Measurements from ENCODE around the gene MTUS2.

Gene MTUS2

DNA sequence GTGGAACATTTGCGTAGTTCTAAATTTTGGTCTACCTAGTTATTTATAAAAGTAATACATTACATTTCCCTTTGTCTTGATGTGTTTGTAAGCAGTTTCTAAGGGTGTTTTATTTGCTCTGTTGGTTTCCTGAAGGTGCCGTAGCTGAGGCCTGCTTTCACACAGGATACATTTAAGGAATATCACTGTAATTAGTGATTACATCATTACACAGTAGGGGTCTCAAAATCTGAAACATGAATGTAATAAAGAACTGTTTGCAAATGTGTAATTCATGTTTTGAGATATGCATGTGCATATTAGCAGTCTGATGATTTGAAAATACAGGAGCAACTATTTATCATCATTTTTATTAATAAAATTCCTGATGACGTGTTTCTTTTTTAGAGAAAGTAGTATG lies 281.8 kb downstream of the MTUS2 start:
- in situ Hi-C loops (cut with MboI; ENCODE audit: low sequenced_read_pairs) = no loop called here

DNA sequence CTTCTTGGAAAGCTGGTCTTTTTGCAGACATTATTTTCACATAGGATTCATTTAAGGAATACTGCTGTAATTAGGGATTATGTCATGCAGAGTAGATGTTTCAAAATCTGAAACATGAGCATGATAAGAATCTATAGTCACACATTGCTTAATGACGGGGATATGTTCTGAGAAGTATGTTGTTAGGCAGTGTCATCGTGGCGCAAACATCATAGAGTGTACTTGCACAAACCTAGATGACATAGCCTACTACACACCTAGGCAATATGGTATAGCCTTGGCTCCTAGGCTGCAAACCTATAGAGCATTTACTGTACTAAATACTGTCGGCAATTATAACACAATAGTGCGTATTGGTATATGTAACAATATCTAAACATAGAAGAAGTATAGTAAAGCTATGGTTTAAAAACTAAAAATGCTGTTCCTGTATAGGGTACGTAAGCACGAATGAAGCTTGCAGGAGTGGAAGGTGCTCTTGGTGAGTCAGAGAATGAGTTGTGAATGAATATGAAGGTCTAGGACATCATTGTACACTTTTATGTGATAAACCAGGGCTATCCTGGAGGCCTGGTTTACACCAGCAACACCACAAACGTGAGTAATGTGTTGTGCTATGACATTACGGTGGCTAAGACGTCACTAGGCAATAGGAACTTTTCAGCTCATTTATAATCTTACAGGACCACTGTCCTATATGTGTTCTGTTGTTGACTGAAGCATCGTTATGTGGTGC lies 283.1 kb downstream of the MTUS2 start:
- in situ Hi-C loops (cut with MboI; ENCODE audit: low sequenced_read_pairs) = no loop called here

DNA sequence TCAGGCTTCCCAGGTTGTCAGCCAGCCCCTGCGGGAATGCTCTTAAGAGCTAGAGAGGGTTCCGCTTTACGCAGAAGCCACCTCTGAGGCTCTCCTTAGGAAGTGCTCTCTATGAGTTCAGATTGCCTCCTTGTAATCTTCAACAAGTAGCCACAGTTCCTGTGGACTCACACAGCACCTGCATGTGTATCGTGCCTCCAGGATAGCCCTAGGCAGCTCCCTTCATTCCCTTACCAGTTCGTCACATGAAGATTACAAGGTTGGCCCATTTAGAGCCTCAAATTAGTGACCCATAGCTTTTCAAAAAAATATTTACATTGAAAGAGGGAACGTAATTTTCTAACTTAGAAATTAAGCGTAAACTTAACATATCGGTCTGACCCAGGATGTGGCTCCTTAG lies 284.3 kb downstream of the MTUS2 start:
- in situ Hi-C loops (cut with MboI; ENCODE audit: low sequenced_read_pairs) = no loop called here

DNA sequence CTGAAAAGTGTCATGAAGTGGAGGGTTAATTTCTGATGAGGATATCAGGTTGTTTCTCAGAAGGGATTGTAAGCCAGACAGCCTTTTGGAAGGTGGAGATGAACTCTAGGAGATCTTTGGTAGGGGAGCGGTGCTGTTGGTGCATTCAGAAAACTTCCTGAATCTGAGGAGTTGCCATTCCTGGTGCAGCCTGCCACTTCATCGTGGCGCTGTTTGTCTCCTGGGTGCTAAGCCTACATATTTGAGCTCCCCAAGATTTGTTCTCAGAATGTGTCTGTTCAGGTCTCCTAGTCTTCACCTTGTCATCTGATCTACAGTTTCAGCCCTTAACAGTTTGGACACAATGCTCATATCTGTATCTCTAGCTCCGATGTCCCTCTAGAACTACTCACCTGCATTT lies 285.6 kb downstream of the MTUS2 start:
- in situ Hi-C loops (cut with MboI; ENCODE audit: low sequenced_read_pairs) = no loop called here

GRCh38 chr13:29106651-29107050 lies 286.5 kb downstream of the MTUS2 start:
- in situ Hi-C loops (cut with MboI; ENCODE audit: low sequenced_read_pairs) = no loop called here

DNA sequence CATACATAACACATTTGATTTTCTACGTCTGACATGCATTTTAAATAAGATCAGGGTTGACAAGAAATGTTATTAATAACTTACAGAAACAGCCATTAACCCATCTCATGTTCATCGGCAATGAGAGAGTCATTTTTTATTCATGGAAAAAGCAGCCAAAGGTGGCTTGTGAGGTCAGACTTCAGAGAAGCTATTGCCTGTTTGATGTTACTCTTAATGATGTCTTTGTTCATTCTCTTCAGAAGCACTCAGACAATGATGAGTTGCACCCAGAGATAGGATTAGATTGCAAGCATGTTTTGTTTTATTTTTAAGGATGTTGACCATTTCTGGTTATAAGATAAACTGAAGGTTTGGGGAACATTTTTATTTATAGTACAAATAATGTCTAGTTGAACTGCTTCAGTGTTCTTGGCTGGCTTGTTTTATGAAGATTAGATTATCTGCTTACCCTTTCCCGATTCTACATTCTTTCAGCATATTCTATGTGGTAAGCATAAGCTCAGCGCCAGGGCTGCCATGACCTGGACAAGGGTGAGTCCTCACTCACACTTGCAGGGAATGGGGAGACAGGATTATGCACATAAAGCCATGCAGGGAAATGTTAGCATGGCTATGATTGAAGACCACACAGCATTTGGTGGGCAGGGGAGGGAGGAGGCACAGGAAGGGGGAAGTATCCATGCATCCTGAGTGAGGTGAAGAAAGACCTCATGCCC lies 288.1 kb downstream of the MTUS2 start:
- in situ Hi-C loops (cut with MboI; ENCODE audit: low sequenced_read_pairs) = no loop called here

- in situ Hi-C loops (cut with MboI; ENCODE audit: low sequenced_read_pairs) = no loop called here
Observed at GRCh38 chr13:29109987-29110386, 289.8 kb downstream of the MTUS2 start.

DNA sequence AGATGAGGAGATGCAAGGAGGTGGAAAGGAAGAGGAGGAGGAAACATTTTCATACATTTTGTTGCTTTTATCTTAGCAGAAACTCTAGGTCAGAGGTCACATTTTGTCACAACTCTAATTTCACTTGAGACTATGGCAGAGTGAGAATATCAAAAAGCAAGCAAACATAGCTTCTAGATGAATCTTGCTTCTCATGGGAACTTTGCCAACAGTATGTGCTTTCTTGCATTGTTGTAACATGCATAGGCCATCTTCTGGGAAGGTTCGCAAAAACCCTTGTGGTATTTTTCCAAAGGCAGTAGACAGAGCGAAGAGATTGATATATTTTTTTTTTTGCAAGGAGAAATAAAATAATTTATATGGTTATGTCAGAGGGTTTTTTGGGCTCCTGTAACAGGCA lies 291.3 kb downstream of the MTUS2 start:
- in situ Hi-C loops (cut with MboI; ENCODE audit: low sequenced_read_pairs) = no loop called here

GRCh38 chr13:29115842-29116241 lies 295.7 kb downstream of the MTUS2 start:
- in situ Hi-C loops (cut with MboI; ENCODE audit: low sequenced_read_pairs) = no loop called here

- in situ Hi-C loops (cut with MboI; ENCODE audit: low sequenced_read_pairs) = no loop called here
Observed at GRCh38 chr13:29117663-29118062, 297.5 kb downstream of the MTUS2 start.

- in situ Hi-C loops (cut with MboI; ENCODE audit: low sequenced_read_pairs) = no loop called here
Observed at GRCh38 chr13:29118471-29118870, 298.3 kb downstream of the MTUS2 start.

DNA sequence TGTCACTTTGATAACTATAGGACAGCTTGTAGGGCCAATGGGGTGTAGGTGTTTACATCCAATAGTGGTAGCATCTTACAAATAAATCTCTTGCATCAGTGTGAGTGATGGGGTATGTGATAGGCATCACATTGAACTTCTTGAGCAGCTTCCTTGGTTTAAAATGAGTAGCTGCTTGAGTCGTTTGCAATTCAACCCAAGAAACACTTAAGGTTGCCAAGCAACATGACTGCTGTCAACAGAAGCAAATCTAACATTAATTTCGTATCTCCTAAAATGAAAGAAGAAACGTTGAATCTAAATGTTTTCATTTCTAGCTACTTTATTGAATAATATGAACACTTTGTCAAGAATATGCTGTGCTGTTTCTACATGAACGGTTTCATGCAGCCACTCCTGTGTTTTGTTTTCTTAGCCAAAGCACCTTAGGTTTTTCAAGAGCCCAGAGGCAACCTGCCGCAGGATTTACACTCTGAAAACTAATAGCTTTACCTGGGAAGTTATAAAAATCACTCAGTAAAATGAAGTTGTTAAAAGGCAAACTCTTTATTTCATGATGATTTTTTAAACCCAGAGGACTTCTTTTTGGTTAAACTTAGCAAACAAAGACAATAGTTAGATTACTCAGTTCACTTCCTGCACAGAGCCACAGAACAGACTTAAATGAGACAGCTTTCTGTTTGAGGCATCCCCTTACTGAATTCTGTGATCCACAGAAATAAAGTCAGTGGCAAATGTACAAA lies 305.2 kb downstream of the MTUS2 start:
- in situ Hi-C loops (cut with MboI; ENCODE audit: low sequenced_read_pairs) = no loop called here

DNA sequence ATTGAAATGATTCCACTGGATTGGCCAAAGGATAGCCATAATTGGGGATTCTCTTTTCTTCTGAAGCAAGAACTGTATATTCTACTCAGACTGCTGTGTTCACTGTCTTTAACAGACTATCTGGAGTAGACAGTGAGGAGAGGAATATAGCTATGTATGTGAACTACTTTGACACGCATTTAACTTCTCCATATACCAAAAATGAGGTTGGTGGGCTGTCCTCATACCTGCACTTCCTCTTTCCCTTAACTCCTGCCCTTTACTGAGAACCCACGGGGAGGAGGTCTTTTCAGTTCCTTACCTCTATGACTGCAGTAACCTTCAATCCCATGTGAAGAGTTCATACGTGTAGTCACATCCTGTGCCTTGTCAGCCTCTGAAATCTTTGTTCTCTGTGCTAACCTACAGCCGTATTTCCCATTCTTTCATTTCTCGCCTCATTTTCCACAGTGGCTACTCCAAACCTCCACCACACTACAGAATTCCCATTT lies 305.8 kb downstream of the MTUS2 start:
- in situ Hi-C loops (cut with MboI; ENCODE audit: low sequenced_read_pairs) = no loop called here

GRCh38 chr13:29129616-29130015 lies 309.5 kb downstream of the MTUS2 start:
- in situ Hi-C loops (cut with MboI; ENCODE audit: low sequenced_read_pairs) = no loop called here

DNA sequence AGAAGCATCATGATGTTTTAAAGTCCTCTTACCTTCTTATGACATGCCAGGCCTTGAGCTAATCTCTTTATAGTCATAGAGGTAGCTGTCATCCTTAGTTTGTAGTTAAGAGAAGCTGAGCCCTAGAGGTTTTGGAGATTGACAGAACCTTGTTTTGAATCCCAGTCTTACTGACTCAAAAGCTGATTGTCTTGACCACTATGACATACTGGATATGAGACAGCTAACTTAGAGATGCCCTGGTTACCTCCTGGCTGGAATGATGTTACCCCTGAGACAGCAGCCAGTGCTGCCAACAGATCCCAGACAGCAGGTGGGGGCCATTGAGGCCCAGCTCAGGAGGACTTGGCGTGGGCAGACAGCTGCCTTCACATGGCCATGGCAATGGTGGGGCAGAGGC lies 311.0 kb downstream of the MTUS2 start:
- in situ Hi-C loops (cut with MboI; ENCODE audit: low sequenced_read_pairs) = no loop called here

- in situ Hi-C loops (cut with MboI; ENCODE audit: low sequenced_read_pairs) = no loop called here
Observed at GRCh38 chr13:29131881-29132668, 311.9 kb downstream of the MTUS2 start.

DNA sequence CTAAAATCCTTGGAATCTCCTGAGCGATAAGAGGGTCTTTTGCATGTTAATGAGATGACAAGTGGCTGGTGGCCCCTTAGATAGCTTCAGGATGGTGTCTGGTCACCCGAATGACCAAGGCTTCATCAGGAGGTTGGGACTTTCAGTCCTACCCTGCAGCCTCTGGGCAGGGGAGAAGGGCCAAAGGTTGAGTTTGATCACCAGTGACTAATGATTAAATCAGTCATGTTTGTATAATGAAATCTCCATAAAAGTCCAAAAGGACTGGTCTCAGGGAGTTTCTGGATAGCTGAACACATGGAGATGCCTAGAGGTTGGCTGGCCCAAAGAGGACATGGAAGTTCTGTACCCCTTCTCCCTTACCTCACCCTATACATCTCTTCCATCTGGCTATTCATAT lies 316.2 kb downstream of the MTUS2 start:
- in situ Hi-C loops (cut with MboI; ENCODE audit: low sequenced_read_pairs) = no loop called here

DNA sequence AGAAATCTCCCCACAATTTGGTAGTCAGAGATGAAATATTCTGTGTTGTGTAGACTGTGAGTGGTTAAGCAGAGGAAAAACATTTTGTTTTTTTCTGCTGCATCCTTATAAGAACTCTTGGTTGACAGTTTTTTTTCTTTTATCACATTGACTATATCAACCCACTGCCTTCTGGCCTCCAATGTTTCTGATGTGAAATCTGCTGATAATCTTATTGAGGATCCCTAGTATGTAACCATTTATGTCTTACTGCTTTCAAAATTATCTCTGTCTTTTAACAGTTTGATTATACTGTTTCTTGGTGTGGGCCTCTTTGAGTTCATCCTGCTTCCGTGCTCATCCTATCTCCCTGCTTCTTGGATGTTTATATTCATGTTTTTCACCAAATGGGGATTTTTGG lies 316.9 kb downstream of the MTUS2 start:
- in situ Hi-C loops (cut with MboI; ENCODE audit: low sequenced_read_pairs) = no loop called here

GRCh38 chr13:29137995-29138394 lies 317.9 kb downstream of the MTUS2 start:
- in situ Hi-C loops (cut with MboI; ENCODE audit: low sequenced_read_pairs) = no loop called here

DNA sequence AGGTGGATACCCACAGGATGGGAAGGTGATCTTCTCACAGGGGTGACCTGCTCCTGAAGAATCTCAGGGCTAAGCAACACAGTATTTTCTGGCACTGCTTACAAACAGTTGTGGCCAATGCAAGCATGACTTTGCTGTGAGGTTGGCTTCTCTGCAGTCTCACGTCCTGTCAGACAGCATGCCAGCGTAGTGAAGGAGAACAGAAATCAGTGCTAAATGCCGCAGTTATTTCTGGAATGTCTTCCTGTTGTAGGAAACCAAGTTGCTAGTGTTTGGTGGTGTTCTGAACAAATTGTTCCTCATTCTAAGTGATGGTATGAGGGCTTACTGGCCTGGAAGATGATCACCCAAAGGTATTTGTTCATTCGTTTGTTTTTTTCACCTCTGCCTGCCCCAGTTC lies 320.1 kb downstream of the MTUS2 start:
- in situ Hi-C loops (cut with MboI; ENCODE audit: low sequenced_read_pairs) = no loop called here

GRCh38 chr13:29143847-29144246 lies 323.7 kb downstream of the MTUS2 start:
- in situ Hi-C loops (cut with MboI; ENCODE audit: low sequenced_read_pairs) = no loop called here
